Measurements from ENCODE around the gene SEC14L1. TPM values are rescaled to one million over a fixed set of nuclear protein-coding genes. Genes with fewer than 3 reads are reported as not detected.
A peak's percentile ranks its signal among the peaks of the same experiment; 100 is the strongest.

Gene SEC14L1
- polyA plus RNA-seq, 1 experiment: 25.2 TPM

- ChIA-PET CTCF (interaction anchor here (1.0 kb wide), 1 partner anchor 33 kb away, joined by 4 read pairs; no protein-coding TSS in a partner anchor), POLR2A (no interaction called here)
- no peak for DNase-seq (ENCODE audit: low read depth)
- no peak overlapping the region for H3K4me3 ChIP-seq (ENCODE audit: low read depth, low read length)
- H3K36me3 ChIP-seq (ENCODE audit: control insufficient read depth, insufficient read depth, low read length): peaks cover 44% of the 10 kb centered on the region
- H3K27me3 ChIP-seq (ENCODE audit: control insufficient read depth, insufficient read depth, low read length): no peaks in the 10 kb centered on the region
- peak; percentile 54 for TF ChIP-seq CTCF (IDR thresholded peaks at IDR 0.05; ENCODE audit: insufficient read depth, low read depth, low read length)
Observed at GRCh38 chr17:77214743-77215142, 74.0 kb downstream of the SEC14L1 start.

GRCh38 chr17:77215281-77215680 lies 74.5 kb downstream of the SEC14L1 start:
- DNase-seq (ENCODE audit: low read depth): no peak
- peaks cover 41% of the 10 kb centered on the region for H3K36me3 ChIP-seq (ENCODE audit: control insufficient read depth, insufficient read depth, low read length)
- no peak overlapping the region for H3K4me3 ChIP-seq (ENCODE audit: low read depth, low read length)
- H3K27me3 ChIP-seq (ENCODE audit: control insufficient read depth, insufficient read depth, low read length): no peaks in the 10 kb centered on the region
- TF ChIP-seq CTCF (IDR thresholded peaks at IDR 0.05; ENCODE audit: insufficient read depth, low read depth, low read length): no peak
- CTCF ChIA-PET: interaction anchor here (0.6 to 1.0 kb wide), 2 partner anchors 29 to 33 kb away, joined by 3 to 4 read pairs; no protein-coding TSS in a partner anchor
- POLR2A ChIA-PET: no interaction called here

GRCh38 chr17:77216486-77216885 lies 75.7 kb downstream of the SEC14L1 start:
- TF ChIP-seq CTCF (IDR thresholded peaks at IDR 0.05; ENCODE audit: insufficient read depth, low read depth, low read length): no peak
- ChIA-PET POLR2A (no interaction called here), CTCF (interaction anchor here (0.7 to 1.3 kb wide), 3 partner anchors 17 to 128 kb away, joined by 3 to 6 read pairs (median 4); no protein-coding TSS in a partner anchor)
- no peak for DNase-seq (ENCODE audit: low read depth)
- H3K27me3 ChIP-seq (ENCODE audit: control insufficient read depth, insufficient read depth, low read length): no peaks in the 10 kb centered on the region
- peaks cover 38% of the 10 kb centered on the region for H3K36me3 ChIP-seq (ENCODE audit: control insufficient read depth, insufficient read depth, low read length)
- H3K4me3 ChIP-seq (ENCODE audit: low read depth, low read length): no peak overlapping the region

- H3K36me3 ChIP-seq (ENCODE audit: control insufficient read depth, insufficient read depth, low read length): peaks cover 34% of the 10 kb centered on the region
- CTCF ChIA-PET: interaction anchor here (0.7 to 1.3 kb wide), 2 partner anchors 31 to 129 kb away, joined by 4 to 6 read pairs; no protein-coding TSS in a partner anchor
- POLR2A ChIA-PET: no interaction called here
Observed at GRCh38 chr17:77217123-77217522, 76.4 kb downstream of the SEC14L1 start.

GRCh38 chr17:77217566-77217965 lies 76.8 kb downstream of the SEC14L1 start:
- H3K36me3 ChIP-seq (ENCODE audit: control insufficient read depth, insufficient read depth, low read length): peaks cover 32% of the 10 kb centered on the region
- H3K27me3 ChIP-seq (ENCODE audit: control insufficient read depth, insufficient read depth, low read length): no peaks in the 10 kb centered on the region
- DNase-seq (ENCODE audit: low read depth): no peak
- POLR2A ChIA-PET: no interaction called here
- TF ChIP-seq CTCF (IDR thresholded peaks at IDR 0.05; ENCODE audit: insufficient read depth, low read depth, low read length): no peak
- H3K4me3 ChIP-seq (ENCODE audit: low read depth, low read length): no peak overlapping the region
- CTCF ChIA-PET: no interaction called here

More at GRCh38 chr17:77217123-77217522, 76.4 kb downstream of the SEC14L1 start:
- no peak for TF ChIP-seq CTCF (IDR thresholded peaks at IDR 0.05; ENCODE audit: insufficient read depth, low read depth, low read length)
- H3K27me3 ChIP-seq (ENCODE audit: control insufficient read depth, insufficient read depth, low read length): no peaks in the 10 kb centered on the region
- no peak for DNase-seq (ENCODE audit: low read depth)
- no peak overlapping the region for H3K4me3 ChIP-seq (ENCODE audit: low read depth, low read length)
